HG03342 (cell line): ENCODE measurements around the gene ACTN1.

Experiments used
- ATAC-seq: cut with Tn5 transposase; IDR thresholded peaks from one replicate; pipeline ENCODE4 v1.9.1; 2021; ENCODE audit warnings: mild to moderate bottlenecking, moderate library complexity; ENCODE audit not compliant: unreplicated experiment

The ACTN1 gene

GRCh38 chr14:68840454-68840853 lies 138.6 kb downstream of the ACTN1 start:
- no peak for ATAC-seq

- ATAC-seq = no peak
These were observed 143.0 kb downstream of the ACTN1 start for GRCh38 chr14:68836082-68836481.

GRCh38 chr14:68834816-68835215 lies 144.3 kb downstream of the ACTN1 start:
- no peak for ATAC-seq

- no peak for ATAC-seq
These were observed 150.4 kb downstream of the ACTN1 start for GRCh38 chr14:68828698-68829097.

GRCh38 chr14:68825729-68826128 lies 153.4 kb downstream of the ACTN1 start:
- ATAC-seq = no peak

- ATAC-seq = no peak
These were observed 154.4 kb downstream of the ACTN1 start for GRCh38 chr14:68824517-68825347.

GRCh38 chr14:68824207-68824516 lies 154.9 kb downstream of the ACTN1 start:
- ATAC-seq = no peak
